AG04449 (cell line): ENCODE data around the gene MROH2B.

ENCODE experiments used
- CTCF ChIA-PET: fragments of 350-600 bp; formaldehyde crosslinking; extraction: SDS; loops from one replicate; lab custom pipeline; 2021; ENCODE audit warnings: antibody characterized with exemption; lab: Yijun Ruan, JAX
- POLR2A ChIA-PET: fragments of 400-600, 350-600 bp; formaldehyde crosslinking; extraction: SDS; loops from one replicate; lab custom pipeline; 2020; ENCODE audit warnings: antibody characterized with exemption, inconsistent platforms; lab: Yijun Ruan, JAX
- DNase-seq: peaks from one replicate; pipeline ENCODE4 v3.0.0-alpha.2; 2010; ENCODE audit warnings: low read depth, low spot score
- H3K4me3 ChIP-seq: 2 replicates; pipeline ENCODE4 v1.5.1; 2011; ENCODE audit warnings: low read depth, mild to moderate bottlenecking, control low read depth, low read length
- TF ChIP-seq, protein P1 (sequence below): IDR thresholded peaks from one replicate; pipeline ENCODE4 v1.5.1; 2011; ENCODE audit warnings: mild to moderate bottlenecking, moderate library complexity, low read length, control low read depth, inconsistent platforms; ENCODE audit not compliant: insufficient read depth; ENCODE audit errors: missing control alignments

The MROH2B gene

DNA sequence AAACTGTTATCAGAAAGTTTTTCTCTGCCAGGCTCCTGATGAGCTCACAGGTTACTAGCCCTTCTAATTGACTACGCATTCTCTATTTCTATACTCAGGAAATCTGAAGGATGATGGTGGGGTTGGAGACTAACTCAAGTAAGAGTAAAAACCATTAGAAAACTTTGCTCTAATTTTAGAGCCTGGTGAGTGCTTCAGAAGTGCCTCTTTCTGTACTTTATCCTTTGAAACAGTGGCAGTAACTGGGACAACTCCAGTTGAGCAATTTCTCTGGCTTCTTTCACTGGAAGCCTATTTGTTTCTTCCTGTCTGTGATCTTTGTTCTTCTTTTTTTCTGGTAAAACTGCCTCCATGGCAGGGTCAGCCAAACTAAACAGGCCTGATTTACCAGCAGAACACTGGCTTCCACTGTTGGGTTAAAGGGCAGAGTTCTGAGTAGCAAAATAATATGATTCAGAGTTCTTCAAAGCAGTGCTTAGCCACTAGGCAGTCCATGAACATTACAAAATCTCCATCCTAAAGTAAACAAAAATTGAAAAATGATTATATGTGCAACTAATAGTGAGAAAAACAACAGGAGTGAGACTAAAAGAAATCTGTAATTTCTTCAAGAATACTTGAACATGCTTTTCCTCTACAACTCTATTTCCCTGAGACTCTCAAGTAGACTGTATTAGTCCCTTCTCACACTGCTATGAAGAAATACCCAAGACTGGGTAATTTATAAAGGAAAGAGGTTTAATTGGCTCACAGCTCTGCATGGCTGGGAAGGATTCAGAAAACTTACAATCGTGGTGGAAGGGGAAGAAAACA, 79.8 kb downstream of the MROH2B start:
- POLR2A ChIA-PET, result no interaction called here

DNA sequence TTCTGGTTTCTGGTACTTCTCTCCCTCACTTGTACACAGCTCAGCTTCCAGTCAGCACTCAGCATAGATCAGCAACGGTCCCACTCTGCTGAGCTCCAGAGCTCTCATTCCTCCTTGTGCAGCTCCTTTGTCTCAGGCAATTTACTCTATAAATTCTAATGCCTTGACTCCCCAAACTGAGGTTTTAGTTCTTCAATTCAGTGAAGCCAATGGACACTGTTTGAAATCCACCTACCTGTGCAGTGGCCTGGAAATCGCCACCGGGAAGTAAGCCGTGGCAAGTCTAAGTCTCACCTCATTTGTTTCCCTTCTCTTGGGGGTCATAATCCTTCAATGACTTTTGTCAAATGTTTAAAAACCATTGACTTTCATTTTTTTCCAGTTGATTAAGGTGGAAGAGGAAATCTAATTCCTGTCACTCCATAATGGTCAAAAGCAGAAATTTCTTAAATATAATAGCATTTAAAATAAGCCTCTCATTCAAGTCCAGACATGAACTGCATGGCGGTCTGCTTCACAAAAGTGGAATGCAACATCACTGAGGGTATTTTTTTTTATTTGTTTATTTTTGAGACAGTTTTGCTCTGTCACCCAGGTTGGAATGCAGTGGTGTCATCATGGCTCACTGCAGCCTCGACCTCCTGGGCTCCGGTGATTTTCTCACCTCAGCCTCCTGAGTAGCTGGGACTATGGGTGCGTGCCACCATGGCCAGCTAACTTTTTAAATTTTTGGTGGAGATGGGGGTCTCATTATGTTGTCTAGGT, 82.2 kb downstream of the MROH2B start:
- CTCF ChIA-PET, result no interaction called here
- TF ChIP-seq, protein P1, sequence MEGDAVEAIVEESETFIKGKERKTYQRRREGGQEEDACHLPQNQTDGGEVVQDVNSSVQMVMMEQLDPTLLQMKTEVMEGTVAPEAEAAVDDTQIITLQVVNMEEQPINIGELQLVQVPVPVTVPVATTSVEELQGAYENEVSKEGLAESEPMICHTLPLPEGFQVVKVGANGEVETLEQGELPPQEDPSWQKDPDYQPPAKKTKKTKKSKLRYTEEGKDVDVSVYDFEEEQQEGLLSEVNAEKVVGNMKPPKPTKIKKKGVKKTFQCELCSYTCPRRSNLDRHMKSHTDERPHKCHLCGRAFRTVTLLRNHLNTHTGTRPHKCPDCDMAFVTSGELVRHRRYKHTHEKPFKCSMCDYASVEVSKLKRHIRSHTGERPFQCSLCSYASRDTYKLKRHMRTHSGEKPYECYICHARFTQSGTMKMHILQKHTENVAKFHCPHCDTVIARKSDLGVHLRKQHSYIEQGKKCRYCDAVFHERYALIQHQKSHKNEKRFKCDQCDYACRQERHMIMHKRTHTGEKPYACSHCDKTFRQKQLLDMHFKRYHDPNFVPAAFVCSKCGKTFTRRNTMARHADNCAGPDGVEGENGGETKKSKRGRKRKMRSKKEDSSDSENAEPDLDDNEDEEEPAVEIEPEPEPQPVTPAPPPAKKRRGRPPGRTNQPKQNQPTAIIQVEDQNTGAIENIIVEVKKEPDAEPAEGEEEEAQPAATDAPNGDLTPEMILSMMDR, result no peak
- POLR2A ChIA-PET, result no interaction called here

More for the DNA sequence above, 79.8 kb downstream of the MROH2B start:
- no peak overlapping the region for H3K4me3 ChIP-seq
- TF ChIP-seq, protein P1, result no peak
- DNase-seq, result no peak
- CTCF ChIA-PET, result no interaction called here

DNA sequence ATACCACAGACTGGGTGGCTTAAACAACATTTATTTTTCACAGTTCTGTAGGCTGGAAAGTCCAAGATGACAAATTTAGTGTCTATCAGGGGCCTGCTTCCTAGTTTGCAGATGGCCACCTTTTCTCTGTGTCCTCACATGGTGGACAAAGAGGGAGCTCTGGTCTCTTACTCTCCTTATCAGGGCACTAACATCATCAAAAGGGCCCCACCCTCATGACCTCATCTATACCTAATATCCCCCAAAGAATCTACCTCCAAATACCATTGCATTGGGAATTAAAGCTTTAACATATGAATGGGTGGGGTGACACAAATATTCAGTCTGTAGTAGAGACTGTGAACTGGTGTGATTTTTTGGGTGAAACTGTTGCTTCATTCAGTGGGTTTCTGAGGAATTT, 83.8 kb downstream of the MROH2B start:
- DNase-seq, result no peak
- CTCF ChIA-PET, result no interaction called here
- TF ChIP-seq, protein P1, result no peak
- POLR2A ChIA-PET, result no interaction called here
- no peak overlapping the region for H3K4me3 ChIP-seq

More for the DNA sequence above, 82.2 kb downstream of the MROH2B start:
- no peak for DNase-seq
- no peak overlapping the region for H3K4me3 ChIP-seq

DNA sequence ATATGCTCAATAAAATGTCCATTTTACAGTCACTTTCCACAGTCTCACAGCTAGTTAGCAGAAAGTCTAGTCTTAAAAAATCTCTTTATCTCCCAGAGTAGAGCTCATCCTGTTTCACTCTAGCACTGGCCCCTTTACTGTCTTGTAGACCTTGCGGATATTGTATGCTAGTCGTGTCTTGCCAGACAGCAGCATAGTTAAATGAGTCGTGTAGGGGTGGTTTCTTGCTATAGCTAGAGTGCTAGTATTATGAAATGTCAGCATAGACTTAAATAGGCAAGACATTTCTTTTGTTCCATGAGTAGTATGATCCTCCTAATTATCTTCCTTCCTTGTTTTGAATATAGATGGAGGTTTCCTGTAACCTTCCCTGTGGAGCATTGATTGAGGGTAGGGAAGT, 84.5 kb downstream of the MROH2B start:
- no peak for DNase-seq
- CTCF ChIA-PET, result no interaction called here
- H3K4me3 ChIP-seq, result no peak overlapping the region
- TF ChIP-seq, protein P1, result no peak
- POLR2A ChIA-PET, result no interaction called here

DNA sequence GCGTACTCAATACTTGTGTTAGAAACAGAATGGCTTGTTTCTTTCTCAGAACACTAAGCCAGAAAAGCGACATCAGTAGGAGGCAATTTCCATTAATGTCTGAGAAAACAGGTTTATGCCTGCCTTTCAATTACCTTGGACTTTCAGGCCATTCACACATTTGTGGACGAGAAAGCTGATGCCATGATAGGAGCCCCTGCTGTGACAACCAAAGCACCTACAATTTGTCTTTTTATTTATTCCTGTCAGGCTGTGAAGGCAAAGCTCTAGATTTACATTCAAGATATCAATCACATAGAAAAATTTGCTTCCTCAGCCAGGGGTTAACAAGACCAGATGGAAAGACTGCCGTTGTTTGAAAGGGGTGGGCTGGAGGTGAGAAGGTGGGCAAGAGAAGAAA, 85.6 kb downstream of the MROH2B start:
- ChIA-PET POLR2A (no interaction called here), CTCF (no interaction called here)
- no peak for DNase-seq
- no peak overlapping the region for H3K4me3 ChIP-seq
- TF ChIP-seq, protein P1, result no peak

DNA sequence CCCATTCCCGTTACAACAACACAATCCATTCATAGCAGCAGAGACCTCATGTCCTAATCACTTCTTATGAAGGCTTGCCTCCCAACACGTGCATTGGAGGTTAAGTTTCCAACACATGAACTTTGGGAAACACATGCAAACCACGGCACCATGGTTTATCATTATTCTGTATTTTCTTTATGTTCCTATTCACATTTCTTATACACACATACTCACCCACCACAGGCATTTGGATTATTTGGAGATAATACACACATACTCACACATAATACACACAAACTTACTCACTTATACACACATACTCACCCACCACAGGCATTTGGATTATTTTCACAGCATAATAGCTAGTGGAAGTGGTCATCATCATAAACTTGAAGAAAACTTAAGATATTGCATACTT, 86.3 kb downstream of the MROH2B start:
- DNase-seq, result peak; percentile 60
- TF ChIP-seq, protein P1, result no peak
- ChIA-PET POLR2A (no interaction called here), CTCF (no interaction called here)
- H3K4me3 ChIP-seq, result no peak overlapping the region
